ENCODE results near the gene PSD2. TPM values are rescaled to one million over a fixed set of nuclear protein-coding genes. Genes with fewer than 3 reads are reported as not detected.

Gene PSD2
- total and polyA plus RNA-seq, 4 donors: 0.30 to 0.62 (median 0.41) TPM; not detected in 1

- intact Hi-C loops (cut with DNase I): loop anchor here (5.0 kb wide), 2 partner anchors 65 to 70 kb away; no protein-coding TSS in a partner anchor
- WGBS, 2 donors: 92 to 93% methylated on average over 10 of the region's 10 CpGs
- no peaks in the 10 kb centered on the region for H3K9me3 ChIP-seq (ENCODE audit: control insufficient read depth, low read length)
- DNase-seq: no peak
- no peak overlapping the region for H3K27ac ChIP-seq (ENCODE audit: low read depth in 1 of 2, low read length in 2 of 2)
- ATAC-seq (ENCODE audit: low FRiP score): no peak
- no peaks in the 10 kb centered on the region for H3K27me3 ChIP-seq (ENCODE audit: control insufficient read depth in 1 of 2, insufficient read depth in 2 of 2, low read length in 1 of 2)
- H3K36me3 ChIP-seq (ENCODE audit: control insufficient read depth in 1 of 2, insufficient read depth in 2 of 2, low read length in 1 of 2): no peaks in the 10 kb centered on the region
- no peaks in the 10 kb centered on the region for H3K4me1 ChIP-seq (ENCODE audit: control insufficient read depth in 1 of 2, insufficient read depth in 2 of 2, low read length in 2 of 2)
- no peak overlapping the region for H3K4me3 ChIP-seq (ENCODE audit: low read length in 2 of 2)
Observed at GRCh38 chr5:139762615-139763170, 32.9 kb upstream of the PSD2 start.

- intact Hi-C loops (cut with DNase I): loop anchor here (5.0 kb wide), 2 partner anchors 66 to 71 kb away; no protein-coding TSS in a partner anchor
- WGBS, 2 donors: 72 to 73% methylated on average over 12 of the region's 12 CpGs
- DNase-seq (no peak), ATAC-seq (ENCODE audit: low FRiP score) (no peak)
- no peaks in the 10 kb centered on the region for H3K36me3 ChIP-seq (ENCODE audit: control insufficient read depth in 1 of 2, insufficient read depth in 2 of 2, low read length in 1 of 2)
- no peak overlapping the region for H3K27ac ChIP-seq (ENCODE audit: low read depth in 1 of 2, low read length in 2 of 2)
- no peak overlapping the region for H3K4me3 ChIP-seq (ENCODE audit: low read length in 2 of 2)
- H3K9me3 ChIP-seq (ENCODE audit: control insufficient read depth, low read length): no peaks in the 10 kb centered on the region
- no peaks in the 10 kb centered on the region for H3K4me1 ChIP-seq (ENCODE audit: control insufficient read depth in 1 of 2, insufficient read depth in 2 of 2, low read length in 2 of 2)
- no peaks in the 10 kb centered on the region for H3K27me3 ChIP-seq (ENCODE audit: control insufficient read depth in 1 of 2, insufficient read depth in 2 of 2, low read length in 1 of 2)
Observed at GRCh38 chr5:139763280-139763929, 32.2 kb upstream of the PSD2 start.

- DNase-seq (peak in 1 of 2 donors; percentile 84), ATAC-seq (ENCODE audit: low FRiP score) (no peak)
- H3K27me3 ChIP-seq (ENCODE audit: control insufficient read depth in 1 of 2, insufficient read depth in 2 of 2, low read length in 1 of 2): no peaks in the 10 kb centered on the region
- H3K9me3 ChIP-seq (ENCODE audit: control insufficient read depth, low read length): no peaks in the 10 kb centered on the region
- H3K27ac ChIP-seq (ENCODE audit: low read depth in 1 of 2, low read length in 2 of 2): no peak overlapping the region
- no peaks in the 10 kb centered on the region for H3K36me3 ChIP-seq (ENCODE audit: control insufficient read depth in 1 of 2, insufficient read depth in 2 of 2, low read length in 1 of 2)
- no peak overlapping the region for H3K4me3 ChIP-seq (ENCODE audit: low read length in 2 of 2)
- no peaks in the 10 kb centered on the region for H3K4me1 ChIP-seq (ENCODE audit: control insufficient read depth in 1 of 2, insufficient read depth in 2 of 2, low read length in 2 of 2)
- intact Hi-C loops (cut with DNase I): loop anchor here (5.0 kb wide), 2 partner anchors 67 to 72 kb away; no protein-coding TSS in a partner anchor
- whole genome bisulfite sequencing, 2 donors: 4 to 8% methylated on average over 40 to 45 of the region's 45 CpGs
Observed at GRCh38 chr5:139763930-139764791, 31.4 kb upstream of the PSD2 start.

DNA sequence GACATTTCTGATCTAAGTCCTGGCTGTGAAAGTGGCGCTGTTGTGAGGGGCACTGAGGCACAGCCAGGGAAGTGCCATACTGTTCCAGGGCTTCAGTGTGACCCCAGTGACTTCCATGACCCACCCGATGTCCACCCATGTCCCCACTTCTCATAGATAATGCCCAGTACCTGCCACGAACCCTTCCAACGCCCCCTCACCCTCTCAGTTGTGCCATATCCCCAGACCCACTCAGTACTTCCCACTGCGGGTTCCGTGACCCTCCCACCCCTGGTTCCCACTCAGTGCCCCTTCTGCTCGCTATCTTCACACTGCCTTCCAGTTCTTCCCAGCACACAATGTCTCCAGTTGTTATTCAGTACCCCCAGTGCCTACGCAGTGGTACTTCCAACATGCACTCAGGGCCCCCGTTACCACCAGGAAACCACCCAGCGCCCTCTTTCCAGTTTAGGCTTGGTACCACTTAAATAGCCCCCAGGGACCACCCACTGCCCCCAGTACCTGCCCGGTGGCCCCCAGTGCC, 30.7 kb upstream of the PSD2 start:
- WGBS, 2 donors: 49 to 50% methylated on average over 11 of the region's 11 CpGs
- no peaks in the 10 kb centered on the region for H3K36me3 ChIP-seq (ENCODE audit: control insufficient read depth in 1 of 2, insufficient read depth in 2 of 2, low read length in 1 of 2)
- intact Hi-C loops (cut with DNase I): loop anchor here (1.0 to 5.0 kb wide), 4 partner anchors 68 to 132 kb away; no protein-coding TSS in a partner anchor
- ATAC-seq (ENCODE audit: low FRiP score): no peak
- no peaks in the 10 kb centered on the region for H3K4me1 ChIP-seq (ENCODE audit: control insufficient read depth in 1 of 2, insufficient read depth in 2 of 2, low read length in 2 of 2)
- no peak overlapping the region for H3K27ac ChIP-seq (ENCODE audit: low read depth in 1 of 2, low read length in 2 of 2)
- DNase-seq: no peak
- H3K27me3 ChIP-seq (ENCODE audit: control insufficient read depth in 1 of 2, insufficient read depth in 2 of 2, low read length in 1 of 2): no peaks in the 10 kb centered on the region
- no peak overlapping the region for H3K4me3 ChIP-seq (ENCODE audit: low read length in 2 of 2)
- H3K9me3 ChIP-seq (ENCODE audit: control insufficient read depth, low read length): no peaks in the 10 kb centered on the region

GRCh38 chr5:139765409-139766217, 30.0 kb upstream of the PSD2 start:
- ATAC-seq (ENCODE audit: low FRiP score): peak; percentile 95
- intact Hi-C loops (cut with DNase I): loop anchor here (1.0 kb wide), 2 partner anchors 130 to 132 kb away; no protein-coding TSS in a partner anchor
- H3K4me1 ChIP-seq (ENCODE audit: control insufficient read depth in 1 of 2, insufficient read depth in 2 of 2, low read length in 2 of 2): no peaks in the 10 kb centered on the region
- 9% methylated on average over 45 to 46 of the region's 46 CpGs for WGBS, 2 donors
- peak overlapping the region in 1 of 2 donors; percentile 30 for H3K4me3 ChIP-seq (ENCODE audit: low read length in 2 of 2)
- H3K9me3 ChIP-seq (ENCODE audit: control insufficient read depth, low read length): no peaks in the 10 kb centered on the region
- peak; percentile 85 to 95 for DNase-seq
- H3K27me3 ChIP-seq (ENCODE audit: control insufficient read depth in 1 of 2, insufficient read depth in 2 of 2, low read length in 1 of 2): no peaks in the 10 kb centered on the region
- no peak overlapping the region for H3K27ac ChIP-seq (ENCODE audit: low read depth in 1 of 2, low read length in 2 of 2)
- H3K36me3 ChIP-seq (ENCODE audit: control insufficient read depth in 1 of 2, insufficient read depth in 2 of 2, low read length in 1 of 2): no peaks in the 10 kb centered on the region

DNA sequence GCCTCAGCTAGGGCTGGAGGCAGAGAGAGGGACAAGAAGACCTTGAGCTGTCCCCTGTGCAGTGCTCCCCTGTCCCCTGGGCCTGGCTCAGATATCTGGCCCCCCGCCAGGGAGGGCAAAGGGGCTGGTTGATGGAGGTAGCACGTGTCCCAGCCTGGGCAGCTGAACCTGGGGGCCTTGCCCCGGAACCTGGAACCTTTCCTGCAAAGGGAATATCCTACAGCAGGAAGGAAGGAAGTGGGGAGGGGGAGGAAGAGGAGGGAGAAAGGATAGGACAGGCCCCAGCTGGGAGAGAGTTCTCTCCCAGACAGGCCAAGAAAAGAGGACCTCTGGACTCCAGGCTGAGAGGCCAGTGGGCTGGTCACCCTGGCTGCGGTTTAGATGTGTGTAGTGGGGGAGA, 27.6 kb upstream of the PSD2 start:
- ATAC-seq (ENCODE audit: low FRiP score): no peak
- 81 to 86% methylated on average over 4 of the region's 4 CpGs for WGBS, 2 donors
- no peaks in the 10 kb centered on the region for H3K27me3 ChIP-seq (ENCODE audit: control insufficient read depth in 1 of 2, insufficient read depth in 2 of 2, low read length in 1 of 2)

GRCh38 chr5:139768807-139769465, 26.7 kb upstream of the PSD2 start:
- H3K4me3 ChIP-seq (ENCODE audit: low read length in 2 of 2): no peak overlapping the region
- WGBS, 2 donors: 94 to 95% methylated on average over 7 of the region's 7 CpGs
- DNase-seq: no peak
- intact Hi-C loops (cut with DNase I): no loop called here
- no peaks in the 10 kb centered on the region for H3K9me3 ChIP-seq (ENCODE audit: control insufficient read depth, low read length)
- no peak for ATAC-seq (ENCODE audit: low FRiP score)
- H3K36me3 ChIP-seq (ENCODE audit: control insufficient read depth in 1 of 2, insufficient read depth in 2 of 2, low read length in 1 of 2): no peaks in the 10 kb centered on the region
- no peaks in the 10 kb centered on the region for H3K27me3 ChIP-seq (ENCODE audit: control insufficient read depth in 1 of 2, insufficient read depth in 2 of 2, low read length in 1 of 2)
- no peak overlapping the region for H3K27ac ChIP-seq (ENCODE audit: low read depth in 1 of 2, low read length in 2 of 2)
- no peaks in the 10 kb centered on the region for H3K4me1 ChIP-seq (ENCODE audit: control insufficient read depth in 1 of 2, insufficient read depth in 2 of 2, low read length in 2 of 2)

More for the DNA sequence above, 27.6 kb upstream of the PSD2 start:
- no peaks in the 10 kb centered on the region for H3K9me3 ChIP-seq (ENCODE audit: control insufficient read depth, low read length)
- H3K36me3 ChIP-seq (ENCODE audit: control insufficient read depth in 1 of 2, insufficient read depth in 2 of 2, low read length in 1 of 2): no peaks in the 10 kb centered on the region
- DNase-seq: no peak
- no peak overlapping the region for H3K27ac ChIP-seq (ENCODE audit: low read depth in 1 of 2, low read length in 2 of 2)
- no peak overlapping the region for H3K4me3 ChIP-seq (ENCODE audit: low read length in 2 of 2)
- intact Hi-C loops (cut with DNase I): no loop called here
- no peaks in the 10 kb centered on the region for H3K4me1 ChIP-seq (ENCODE audit: control insufficient read depth in 1 of 2, insufficient read depth in 2 of 2, low read length in 2 of 2)
